ENCODE results near the gene PDZRN3. TPM values are rescaled to one million over a fixed set of nuclear protein-coding genes. Genes with fewer than 3 reads are reported as not detected.
"Not testable (repeated sequence)": the region's sequence is repeated elsewhere in the genome, so short reads cannot be mapped to it uniquely, and the experiment has no call there.

PDZRN3 gene
- total RNA-seq, 6 donors from 2014 or later, result 7.0 to 50.3 (median 18.4) TPM

- H3K4me1 ChIP-seq, result no peaks in the 10 kb centered on the region
- H3K27me3 ChIP-seq, result no peaks in the 10 kb centered on the region
- no peak overlapping the region for H3K27ac ChIP-seq
- 78% methylated on average over 4 of the region's 4 CpGs for WGBS, 2 donors
- DNase-seq (no peak), ATAC-seq (ENCODE audit: low FRiP score in 2 of 2) (no peak)
- no peaks in the 10 kb centered on the region for H3K36me3 ChIP-seq
- H3K9me3 ChIP-seq, result no peaks in the 10 kb centered on the region
- no peak overlapping the region for H3K4me3 ChIP-seq
- TF ChIP-seq POLR2A (IDR thresholded peaks at IDR 0.05), result no peak
- no peak for TF ChIP-seq EP300 (IDR thresholded peaks at IDR 0.05)
- no peak for TF ChIP-seq CTCF (IDR thresholded peaks at IDR 0.05)
- TF ChIP-seq POLR2AphosphoS5 (IDR thresholded peaks at IDR 0.05), result no peak
These were observed 153.9 kb downstream of the PDZRN3 start for GRCh38 chr3:73470860-73471259.

- no peak overlapping the region for H3K4me3 ChIP-seq
- DNase-seq (no peak), ATAC-seq (ENCODE audit: low FRiP score in 2 of 2) (no peak)
- no peaks in the 10 kb centered on the region for H3K27me3 ChIP-seq
- no peak for TF ChIP-seq EP300 (IDR thresholded peaks at IDR 0.05)
- no peak for TF ChIP-seq POLR2AphosphoS5 (IDR thresholded peaks at IDR 0.05)
- TF ChIP-seq POLR2A (IDR thresholded peaks at IDR 0.05), result no peak
- TF ChIP-seq CTCF (IDR thresholded peaks at IDR 0.05), result no peak
- 89 to 93% methylated on average over 9 of the region's 9 CpGs for WGBS, 2 donors
- H3K27ac ChIP-seq, result no peak overlapping the region
- H3K36me3 ChIP-seq, result no peaks in the 10 kb centered on the region
- H3K4me1 ChIP-seq, result no peaks in the 10 kb centered on the region
- no peaks in the 10 kb centered on the region for H3K9me3 ChIP-seq
These were observed 155.4 kb downstream of the PDZRN3 start for GRCh38 chr3:73469331-73469730.

GRCh38 chr3:73467211-73467610 is 157.5 kb downstream of the PDZRN3 start:
- DNase-seq (no peak), ATAC-seq (ENCODE audit: low FRiP score in 2 of 2) (no peak)
- TF ChIP-seq CTCF (IDR thresholded peaks at IDR 0.05) (no peak), POLR2AphosphoS5 (IDR thresholded peaks at IDR 0.05) (no peak), POLR2A (IDR thresholded peaks at IDR 0.05) (no peak), EP300 (IDR thresholded peaks at IDR 0.05) (no peak)
- Histone ChIP-seq H3K36me3 (no peaks in the 10 kb centered on the region), H3K4me1 (no peaks in the 10 kb centered on the region), H3K27ac (no peak overlapping the region), H3K9me3 (no peaks in the 10 kb centered on the region), H3K4me3 (no peak overlapping the region), H3K27me3 (no peaks in the 10 kb centered on the region)
- 78 to 81% methylated on average over 3 of the region's 3 CpGs for WGBS, 2 donors

GRCh38 chr3:73465926-73466325 is 158.8 kb downstream of the PDZRN3 start:
- TF ChIP-seq CTCF (IDR thresholded peaks at IDR 0.05) (no peak), POLR2A (IDR thresholded peaks at IDR 0.05) (no peak), POLR2AphosphoS5 (IDR thresholded peaks at IDR 0.05) (no peak), EP300 (IDR thresholded peaks at IDR 0.05) (no peak)
- H3K9me3 ChIP-seq, result no peaks in the 10 kb centered on the region
- no peaks in the 10 kb centered on the region for H3K27me3 ChIP-seq
- no peak for DNase-seq
- 68% methylated on average over 2 of the region's 2 CpGs for WGBS, 2 donors
- H3K4me1 ChIP-seq, result no peaks in the 10 kb centered on the region
- no peaks in the 10 kb centered on the region for H3K36me3 ChIP-seq
- H3K4me3 ChIP-seq, result no peak overlapping the region
- ATAC-seq (ENCODE audit: low FRiP score in 2 of 2), result no peak
- no peak overlapping the region for H3K27ac ChIP-seq

GRCh38 chr3:73464126-73464525 is 160.6 kb downstream of the PDZRN3 start:
- H3K27ac ChIP-seq; H3K9me3 ChIP-seq; H3K4me1 ChIP-seq; DNase-seq; H3K4me3 ChIP-seq; H3K36me3 ChIP-seq; ATAC-seq (ENCODE audit: low FRiP score in 2 of 2); H3K27me3 ChIP-seq: not testable (repeated sequence)
- 88 to 89% methylated on average over 5 of the region's 5 CpGs for WGBS, 2 donors
